Testis (tissue), 3 donors: ENCODE data around the gene MED25. TPM values are rescaled to one million over a fixed set of nuclear protein-coding genes. Genes with fewer than 3 reads are reported as not detected.

ENCODE experiments used
- DNase-seq: peaks from one replicate; pipeline ENCODE4 v3.0.0-alpha.2; 2019
- H3K27ac ChIP-seq, 2 donors: fragments of 200-600 bp; sonication (generic); one replicate each; pipeline ENCODE4 v1.5.1; 2019
- H3K27me3 ChIP-seq: fragments of 200-600 bp; sonication (generic); one replicate; pipeline ENCODE4 v1.5.1; 2019
- H3K36me3 ChIP-seq: fragments of 200-600 bp; sonication (generic); one replicate; pipeline ENCODE4 v1.5.1; 2017; ENCODE audit warnings: low read depth; ENCODE audit errors: missing control alignments
- H3K4me1 ChIP-seq: fragments of 200-600 bp; sonication (generic); one replicate; pipeline ENCODE4 v1.5.1; 2019
- H3K4me3 ChIP-seq, 2 donors: fragments of 200-600 bp; sonication (generic); one replicate each; pipeline ENCODE4 v1.5.1; 2017 to 2019
- H3K9me3 ChIP-seq: fragments of 200-600 bp; sonication (generic); one replicate; pipeline ENCODE4 v1.5.1; 2017
- CTCF ChIP-seq, 3 experiments: fragments of 450-650 bp in 2 of 3; fragments of 200-600 bp in 1 of 3; sonication (generic) in 1 of 3; IDR thresholded peaks; one replicate each; pipeline ENCODE4 v1.5.1; 2016 to 2019; ENCODE audit warnings: antibody characterized with exemption in 3 of 3, mild to moderate bottlenecking in 2 of 3, moderate library complexity in 1 of 3
- POLR2A ChIP-seq: fragments of 450-650 bp; IDR thresholded peaks from one replicate; pipeline ENCODE4 v1.6.1; 2017; ENCODE audit warnings: antibody characterized with exemption, mild to moderate bottlenecking, moderate library complexity
- whole genome bisulfite sequencing, 2 donors: methylation state at CpG; one replicate each; pipeline ENCODE4 v1.1.5; 2018; 5-methylcytosine and 5-hydroxymethylcytosine counted together
- intact Hi-C: fragments of 100-400 bp; cut with DNase I; formaldehyde crosslinking; loops from one replicate; pipeline ENCODE4 v1.15.1; 2023; ENCODE audit warnings: low total_unique reads
- polyA plus RNA-seq: library from polyadenylated mRNA; stranded (reverse); fragments of 350-450 nt; fragmentation: Illumina TruSeq; extraction: RNeasy Lipid Tissue Mini Kit (QIAGEN cat#74804); gene quantifications from one replicate; pipeline ENCODE4 v1.2.3, GENCODE V29; 2014; ENCODE audit warnings: low read depth, low replicate concordance; ENCODE audit not compliant: insufficient read depth
- total RNA-seq, 2 donors: library from RNA; depleted of rRNA; stranded (reverse); fragments of >200 nt; gene quantifications; one replicate each; pipeline ENCODE4 v1.2.3, GENCODE V29; 2016

MED25 gene
- total and polyA plus RNA-seq, 3 donors from 2014 or later = 156 to 246 (median 244) TPM

GRCh38 chr19:49869484-49870308 is 51.6 kb downstream of the MED25 start:
- H3K27me3 ChIP-seq = no peaks in the 10 kb centered on the region
- TF ChIP-seq CTCF (IDR thresholded peaks at IDR 0.05) (peak in 2 of 3 experiments; percentile 39), POLR2A (peak; percentile 9)
- H3K4me1 ChIP-seq = peaks cover 42% of the 10 kb centered on the region
- H3K4me3 ChIP-seq = peak overlapping the region; percentile 56 to 63
- peak; percentile 97 for DNase-seq
- 0 to 1% methylated on average over 15 to 67 of the region's 67 CpGs for WGBS, 2 donors
- intact Hi-C loops = no loop called here
- H3K9me3 ChIP-seq = no peaks in the 10 kb centered on the region
- H3K36me3 ChIP-seq = no peaks in the 10 kb centered on the region
- peak overlapping the region; percentile 85 to 96 for H3K27ac ChIP-seq

- no peaks in the 10 kb centered on the region for H3K27me3 ChIP-seq
- intact Hi-C loops = no loop called here
- 39 to 42% methylated on average over 7 to 15 of the region's 15 CpGs for WGBS, 2 donors
- H3K9me3 ChIP-seq = no peaks in the 10 kb centered on the region
- peak overlapping the region; percentile 85 to 92 for H3K27ac ChIP-seq
- H3K4me3 ChIP-seq = peak overlapping the region in 1 of 2 donors; percentile 63
- DNase-seq = no peak
- no peaks in the 10 kb centered on the region for H3K36me3 ChIP-seq
- no peak for TF ChIP-seq POLR2A
- no peak for TF ChIP-seq CTCF (IDR thresholded peaks at IDR 0.05)
- peaks cover 41% of the 10 kb centered on the region for H3K4me1 ChIP-seq
Measured at GRCh38 chr19:49870309-49870901, 52.3 kb downstream of the MED25 start.

- intact Hi-C loops = no loop called here
- H3K4me1 ChIP-seq = peaks cover 35% of the 10 kb centered on the region
- no peaks in the 10 kb centered on the region for H3K9me3 ChIP-seq
- no peak overlapping the region for H3K4me3 ChIP-seq
- H3K27ac ChIP-seq = no peak overlapping the region
- DNase-seq = no peak
- 87 to 97% methylated on average over 10 to 17 of the region's 17 CpGs for WGBS, 2 donors
- H3K27me3 ChIP-seq = no peaks in the 10 kb centered on the region
- TF ChIP-seq CTCF (IDR thresholded peaks at IDR 0.05) = no peak
- no peak for TF ChIP-seq POLR2A
- H3K36me3 ChIP-seq = no peaks in the 10 kb centered on the region
Measured at GRCh38 chr19:49871349-49871985, 53.4 kb downstream of the MED25 start.

GRCh38 chr19:49872245-49873128 is 54.4 kb downstream of the MED25 start:
- intact Hi-C loops = no loop called here
- TF ChIP-seq CTCF (IDR thresholded peaks at IDR 0.05) = no peak
- Histone ChIP-seq H3K36me3 (no peaks in the 10 kb centered on the region), H3K9me3 (no peaks in the 10 kb centered on the region), H3K4me1 (peaks cover 32% of the 10 kb centered on the region), H3K27me3 (no peaks in the 10 kb centered on the region), H3K27ac (no peak overlapping the region), H3K4me3 (no peak overlapping the region)
- DNase-seq = no peak
- WGBS, 2 donors = 76 to 86% methylated on average over 20 to 27 of the region's 27 CpGs
